ENCODE results near the gene ACVR1. TPM values are rescaled to one million over a fixed set of nuclear protein-coding genes. Genes with fewer than 3 reads are reported as not detected.

The ACVR1 gene
- total and polyA plus RNA-seq, 2 donors (not counting 3 experiments of a cell fraction or from before 2014, with no cell fraction given): 24.8 to 33.6 TPM

- H3K27me3 ChIP-seq (ENCODE audit: control insufficient read depth in 2 of 2, insufficient read depth in 2 of 2, low read length in 2 of 2): no peaks in the 10 kb centered on the region
- H2AFZ ChIP-seq (ENCODE audit: low read depth, low read length): peak overlapping the region; percentile 74
- BruUV-seq (replicated peaks): TSS peak; percentile 95
- TF ChIP-seq JUN (IDR thresholded peaks at IDR 0.05; ENCODE audit: borderline replicate concordance, insufficient read depth, insufficient read length, low read depth): no peak
- no peak for TF ChIP-seq POLR2A (IDR thresholded peaks at IDR 0.05; ENCODE audit: low read depth, low read length)
- no peak for TF ChIP-seq FOS (IDR thresholded peaks at IDR 0.05; ENCODE audit: borderline replicate concordance, insufficient read depth, low read length)
- TF ChIP-seq CTCF (IDR thresholded peaks at IDR 0.05; ENCODE audit: extremely low read depth in 1 of 2, insufficient read depth in 1 of 2, low read depth in 1 of 2, low read length in 2 of 2): no peak
- TF ChIP-seq POLR2AphosphoS5 (IDR thresholded peaks at IDR 0.05; ENCODE audit: insufficient read depth, low read depth, low read length): no peak
- TF ChIP-seq MYC (IDR thresholded peaks at IDR 0.05; ENCODE audit: low read depth, low read length): no peak
- TF ChIP-seq EZH2 (IDR thresholded peaks at IDR 0.05; ENCODE audit: borderline replicate concordance, low read depth, low read length, severe bottlenecking): no peak
- no peak for TF ChIP-seq GATA2 (IDR thresholded peaks at IDR 0.05; ENCODE audit: insufficient read depth, insufficient read length, low read depth, low read length)
- TF ChIP-seq MAX (IDR thresholded peaks at IDR 0.05; ENCODE audit: insufficient read depth, insufficient read length): no peak
- peak; percentile 80 for DNase-seq (ENCODE audit: low read depth, low spot score)
- intact Hi-C loops (cut with micrococcal nuclease): loop anchor here (1.0 to 2.0 kb wide), 4 partner anchors 17 to 172 kb away; partner anchors contain the start of gene ACVR1
- dilution Hi-C loops (cut with MboI; ENCODE audit: extremely low pct_ligation_motif_present, low sequenced_read_pairs): no loop called here
- no peak for FAIRE-seq
- H3K27ac ChIP-seq (ENCODE audit: insufficient read depth, low read depth, low read length): peak overlapping the region; percentile 99
- peaks cover 37% of the 10 kb centered on the region for H3K4me1 ChIP-seq (ENCODE audit: control insufficient read depth, extremely low read depth, insufficient read depth, low read length)
- H3K9me3 ChIP-seq (replicated peaks; ENCODE audit: control insufficient read depth, insufficient read depth, low read length): no peaks in the 10 kb centered on the region
- H3K36me3 ChIP-seq (ENCODE audit: control insufficient read depth in 2 of 2, extremely low read depth in 1 of 2, insufficient read depth in 2 of 2, low read length in 2 of 2): no peaks in the 10 kb centered on the region
- H3K9ac ChIP-seq (replicated peaks; ENCODE audit: extremely low read depth, insufficient read depth, low read length): peak overlapping the region; percentile 90
- no peaks in the 10 kb centered on the region for H4K20me1 ChIP-seq (replicated peaks; ENCODE audit: control insufficient read depth, extremely low read depth, insufficient read depth, low read length)
- H3K9me1 ChIP-seq (replicated peaks; ENCODE audit: control insufficient read depth, extremely low read depth, insufficient read depth, low read length): no peaks in the 10 kb centered on the region
- H3K4me2 ChIP-seq (ENCODE audit: insufficient read depth, low read length): peak overlapping the region; percentile 94
- ChIA-PET POLR2A (interaction anchor here (0.9 kb wide), 1 partner anchor 38 kb away, joined by 4 read pairs; the partner anchor contains the start of gene ACVR1), CTCF (interaction anchor here (0.6 to 1.5 kb wide), 5 partner anchors 9 to 54 kb away, joined by 3 to 8 read pairs (median 4); partner anchors contain the start of gene ACVR1)
- H3K4me3 ChIP-seq (replicated peaks in 1 of 3; ENCODE audit: insufficient read depth in 1 of 3, low read depth in 1 of 3, low read length in 3 of 3): peak overlapping the region in 2 of 3 experiments; percentile 2 to 73
- H3K79me2 ChIP-seq (ENCODE audit: control insufficient read depth, insufficient read depth, low read length): peaks cover 16% of the 10 kb centered on the region
These were observed 38.2 kb downstream of the ACVR1 start for GRCh38 chr2:157837851-157838441.

All from endothelial cell of umbilical vein (primary cell).